GM18870 (cell line): ENCODE data around the gene SCD.
"Not testable (repeated sequence)": the region's sequence is repeated elsewhere in the genome, so short reads cannot be mapped to it uniquely, and the experiment has no call there.

ENCODE experiments used
- ATAC-seq: cut with Tn5 transposase; IDR thresholded peaks from one replicate; pipeline ENCODE4 v1.9.1; 2021; ENCODE audit warnings: moderate library complexity; ENCODE audit not compliant: unreplicated experiment

SCD gene

GRCh38 chr10:100359529-100360150 is 12.6 kb downstream of the SCD start:
- ATAC-seq = no peak

- no peak for ATAC-seq
These were observed 13.2 kb downstream of the SCD start for GRCh38 chr10:100360234-100360633.

GRCh38 chr10:100362570-100363496 is 15.8 kb downstream of the SCD start:
- ATAC-seq = no peak

- no peak for ATAC-seq
These were observed 17.1 kb downstream of the SCD start for GRCh38 chr10:100364175-100364574.

- ATAC-seq = no peak
These were observed 17.8 kb downstream of the SCD start for GRCh38 chr10:100364735-100365391.

GRCh38 chr10:100368721-100369120 is 21.7 kb downstream of the SCD start:
- no peak for ATAC-seq

GRCh38 chr10:100370714-100371481 is 23.9 kb downstream of the SCD start:
- no peak for ATAC-seq

GRCh38 chr10:100371482-100372027 is 24.5 kb downstream of the SCD start:
- ATAC-seq = no peak

- no peak for ATAC-seq
These were observed 25.6 kb downstream of the SCD start for GRCh38 chr10:100372415-100373297.

- peak; percentile 87 for ATAC-seq
These were observed 26.5 kb downstream of the SCD start for GRCh38 chr10:100373298-100374199.

GRCh38 chr10:100374200-100374655 is 27.2 kb downstream of the SCD start:
- no peak for ATAC-seq

- not testable (repeated sequence) for ATAC-seq
These were observed 27.8 kb downstream of the SCD start for GRCh38 chr10:100374677-100375353.

GRCh38 chr10:100376656-100377055 is 29.6 kb downstream of the SCD start:
- not testable (repeated sequence) for ATAC-seq

GRCh38 chr10:100377830-100378229 is 30.8 kb downstream of the SCD start:
- ATAC-seq = no peak

- ATAC-seq = no peak
These were observed 33.4 kb downstream of the SCD start for GRCh38 chr10:100380400-100380799.

- no peak for ATAC-seq
These were observed 35.5 kb downstream of the SCD start for GRCh38 chr10:100382553-100382952.

GRCh38 chr10:100383251-100383650 is 36.2 kb downstream of the SCD start:
- ATAC-seq = no peak
